HFFc6 (cell line): ENCODE results near the gene FOXN1. TPM values are rescaled to one million over a fixed set of nuclear protein-coding genes. Genes with fewer than 3 reads are reported as not detected.

Experiments used
- DNase-seq: peaks from one replicate; pipeline ENCODE4 v3.0.0-alpha.2; 2018
- H3K27ac Mint-ChIP-seq: 2 replicates; pipeline ENCODE4 v1.8.0; 2020; ENCODE audit warnings: mild to moderate bottlenecking, mixed read lengths
- H3K27me3 Mint-ChIP-seq: 2 replicates; pipeline ENCODE4 v1.8.0; 2021; ENCODE audit warnings: mild to moderate bottlenecking, moderate library complexity, mixed read lengths; ENCODE audit not compliant: insufficient read depth
- H3K36me3 Mint-ChIP-seq: 2 replicates; pipeline ENCODE4 v1.8.0; 2021; ENCODE audit warnings: low read depth, mixed read lengths
- H3K4me1 Mint-ChIP-seq: 2 replicates; pipeline ENCODE4 v1.8.0; 2020; ENCODE audit warnings: low read depth, mixed read lengths
- H3K4me3 Mint-ChIP-seq: 2 replicates; pipeline ENCODE4 v1.8.0; 2020; ENCODE audit warnings: mild to moderate bottlenecking, moderate library complexity, mixed read lengths
- H3K9me3 Mint-ChIP-seq: 2 replicates; pipeline ENCODE4 v1.8.0; 2020; ENCODE audit warnings: mild to moderate bottlenecking, mixed read lengths
- total RNA-seq, 6 experiments: library from RNA; stranded (reverse); fragmentation: NEBNext Ultra II Directional; extraction: Animal tissue kit (Norgen Biotek cat#: 25700); gene quantifications; 2 replicates in 1 of 6; 3 replicates in 5 of 6; pipeline ENCODE4 v1.2.3, GENCODE V29; 2021
- TF ChIP-seq, protein P1 (sequence below): fragments of 200-600 bp; sonication (generic); IDR thresholded peaks from 2 replicates; pipeline ENCODE4 v1.5.0; 2021; ENCODE audit warnings: antibody characterized with exemption, mild to moderate bottlenecking

The FOXN1 gene
- total RNA-seq, 6 experiments from 2014 or later = not detected

DNA sequence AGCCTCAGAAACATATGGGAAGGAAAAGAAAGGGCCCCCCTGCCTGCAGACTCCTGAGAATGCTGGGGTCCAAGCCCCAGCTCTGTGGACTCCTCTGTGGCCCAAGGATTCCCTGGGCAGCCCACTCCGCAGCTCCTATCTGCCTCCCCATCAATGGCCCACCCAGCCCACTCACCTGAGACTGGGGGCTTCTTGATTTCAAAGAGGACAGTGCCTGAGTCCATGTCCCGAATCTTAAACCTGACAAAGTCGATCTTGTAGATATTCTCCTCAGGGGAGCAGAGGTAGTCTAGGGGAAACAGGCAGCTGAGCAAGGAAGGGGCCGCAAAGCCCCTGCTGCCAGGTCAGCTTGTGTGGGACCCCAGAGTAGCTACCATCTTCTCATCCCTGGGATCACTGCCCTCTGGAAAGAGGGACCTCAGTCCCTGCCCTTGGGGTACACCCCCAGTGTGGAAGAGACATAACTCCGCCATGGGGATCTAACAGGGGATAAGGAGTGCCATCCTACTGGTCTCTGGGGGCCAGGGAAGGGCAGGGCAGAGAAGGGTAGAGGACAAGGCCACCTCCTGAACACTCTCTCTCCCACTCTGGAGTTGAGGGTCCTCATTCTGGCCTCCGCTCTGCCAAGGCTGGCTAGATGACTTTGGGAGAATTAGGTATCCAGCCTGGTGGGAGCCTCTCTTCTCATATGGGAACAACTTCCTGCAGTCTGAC, 42.4 kb downstream of the FOXN1 start:
- TF ChIP-seq, protein P1, sequence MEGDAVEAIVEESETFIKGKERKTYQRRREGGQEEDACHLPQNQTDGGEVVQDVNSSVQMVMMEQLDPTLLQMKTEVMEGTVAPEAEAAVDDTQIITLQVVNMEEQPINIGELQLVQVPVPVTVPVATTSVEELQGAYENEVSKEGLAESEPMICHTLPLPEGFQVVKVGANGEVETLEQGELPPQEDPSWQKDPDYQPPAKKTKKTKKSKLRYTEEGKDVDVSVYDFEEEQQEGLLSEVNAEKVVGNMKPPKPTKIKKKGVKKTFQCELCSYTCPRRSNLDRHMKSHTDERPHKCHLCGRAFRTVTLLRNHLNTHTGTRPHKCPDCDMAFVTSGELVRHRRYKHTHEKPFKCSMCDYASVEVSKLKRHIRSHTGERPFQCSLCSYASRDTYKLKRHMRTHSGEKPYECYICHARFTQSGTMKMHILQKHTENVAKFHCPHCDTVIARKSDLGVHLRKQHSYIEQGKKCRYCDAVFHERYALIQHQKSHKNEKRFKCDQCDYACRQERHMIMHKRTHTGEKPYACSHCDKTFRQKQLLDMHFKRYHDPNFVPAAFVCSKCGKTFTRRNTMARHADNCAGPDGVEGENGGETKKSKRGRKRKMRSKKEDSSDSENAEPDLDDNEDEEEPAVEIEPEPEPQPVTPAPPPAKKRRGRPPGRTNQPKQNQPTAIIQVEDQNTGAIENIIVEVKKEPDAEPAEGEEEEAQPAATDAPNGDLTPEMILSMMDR = peak; percentile 67
- Mint-ChIP-seq H3K27ac (no peak overlapping the region), H3K4me1 (peaks cover 42% of the 10 kb centered on the region), H3K4me3 (no peak overlapping the region), H3K36me3 (no peaks in the 10 kb centered on the region; the same call in 1 of the 2 replicates), H3K27me3 (peaks cover 1% of the 10 kb centered on the region; the same call in 1 of the 2 replicates), H3K9me3 (no peaks in the 10 kb centered on the region)
- DNase-seq = no peak

DNA sequence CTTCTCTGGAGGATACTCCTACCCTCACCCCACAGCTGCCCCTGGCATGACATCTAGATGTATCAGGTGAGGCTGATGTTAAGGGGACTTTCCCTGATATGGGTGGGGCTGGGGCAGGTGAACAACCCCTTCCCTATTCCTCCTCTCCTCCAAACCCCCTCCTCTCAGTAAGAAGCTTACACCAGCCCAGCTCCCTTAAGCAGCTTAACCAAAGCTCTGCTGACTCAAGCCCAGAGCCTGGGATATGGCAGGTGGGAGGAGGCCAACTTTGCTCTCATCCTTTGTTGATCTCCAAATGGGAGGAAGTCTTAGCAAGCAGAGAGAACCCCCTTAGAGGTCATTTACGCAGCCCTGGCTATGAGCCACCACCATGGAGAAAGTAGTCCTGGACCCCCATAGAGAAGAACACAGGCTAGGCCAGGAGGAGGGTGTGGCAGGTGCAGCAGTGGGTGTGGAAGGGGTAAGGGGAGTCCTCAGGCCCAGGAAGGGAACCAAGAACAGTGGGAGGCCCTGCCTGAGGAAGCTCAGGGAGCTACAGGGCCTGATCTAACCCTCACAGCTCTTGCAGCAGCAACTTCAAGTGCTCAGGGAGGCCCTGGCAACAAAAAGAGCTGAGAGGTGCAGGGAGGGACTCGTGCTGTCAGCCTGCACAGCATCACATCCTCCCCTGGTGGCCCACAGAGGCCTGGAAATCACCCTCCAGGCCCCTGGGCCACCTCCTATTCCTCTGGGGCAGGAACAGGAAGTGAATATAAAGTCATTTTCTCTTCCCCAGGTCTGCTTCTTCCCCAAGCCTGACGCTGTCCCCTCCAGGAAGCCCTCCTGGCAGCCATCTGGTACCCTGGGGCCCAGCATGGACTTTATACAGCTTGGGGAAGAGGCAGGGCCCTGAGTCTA, 43.3 kb downstream of the FOXN1 start:
- no peak for DNase-seq
- Mint-ChIP-seq H3K27me3 (peaks cover 1% of the 10 kb centered on the region; the same call in 1 of the 2 replicates), H3K4me1 (peaks cover 42% of the 10 kb centered on the region), H3K4me3 (no peak overlapping the region), H3K27ac (no peak overlapping the region), H3K36me3 (peaks cover 5% of the 10 kb centered on the region; the same call in 1 of the 2 replicates), H3K9me3 (no peaks in the 10 kb centered on the region)
- TF ChIP-seq, protein P1 = no peak

DNA sequence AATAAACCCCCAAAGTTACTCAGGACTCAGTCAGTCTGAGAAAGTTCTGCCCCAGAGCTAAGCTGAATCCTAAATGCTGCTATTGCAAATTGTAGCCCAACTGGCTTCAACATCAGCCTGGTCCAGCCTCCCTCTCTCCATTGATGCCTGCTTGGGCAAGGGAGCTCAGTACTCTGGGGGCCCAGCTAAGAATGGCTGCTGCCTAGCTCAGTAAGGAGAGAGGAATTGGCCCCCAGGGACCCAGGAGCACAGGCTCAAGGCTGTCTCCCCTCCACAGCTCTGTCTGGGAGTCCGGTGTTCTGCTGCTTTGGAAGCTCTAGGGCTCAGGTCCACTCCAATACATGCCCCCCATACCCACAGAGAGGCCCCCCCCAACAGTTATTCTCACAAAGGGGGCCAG, 44.7 kb downstream of the FOXN1 start:
- TF ChIP-seq, protein P1 = no peak
- Mint-ChIP-seq H3K27me3 (no peaks in the 10 kb centered on the region), H3K9me3 (no peaks in the 10 kb centered on the region), H3K27ac (no peak overlapping the region), H3K36me3 (peaks cover 9% of the 10 kb centered on the region; the same call in 1 of the 2 replicates), H3K4me3 (peak overlapping the region; percentile 91), H3K4me1 (peaks cover 37% of the 10 kb centered on the region)
- no peak for DNase-seq

DNA sequence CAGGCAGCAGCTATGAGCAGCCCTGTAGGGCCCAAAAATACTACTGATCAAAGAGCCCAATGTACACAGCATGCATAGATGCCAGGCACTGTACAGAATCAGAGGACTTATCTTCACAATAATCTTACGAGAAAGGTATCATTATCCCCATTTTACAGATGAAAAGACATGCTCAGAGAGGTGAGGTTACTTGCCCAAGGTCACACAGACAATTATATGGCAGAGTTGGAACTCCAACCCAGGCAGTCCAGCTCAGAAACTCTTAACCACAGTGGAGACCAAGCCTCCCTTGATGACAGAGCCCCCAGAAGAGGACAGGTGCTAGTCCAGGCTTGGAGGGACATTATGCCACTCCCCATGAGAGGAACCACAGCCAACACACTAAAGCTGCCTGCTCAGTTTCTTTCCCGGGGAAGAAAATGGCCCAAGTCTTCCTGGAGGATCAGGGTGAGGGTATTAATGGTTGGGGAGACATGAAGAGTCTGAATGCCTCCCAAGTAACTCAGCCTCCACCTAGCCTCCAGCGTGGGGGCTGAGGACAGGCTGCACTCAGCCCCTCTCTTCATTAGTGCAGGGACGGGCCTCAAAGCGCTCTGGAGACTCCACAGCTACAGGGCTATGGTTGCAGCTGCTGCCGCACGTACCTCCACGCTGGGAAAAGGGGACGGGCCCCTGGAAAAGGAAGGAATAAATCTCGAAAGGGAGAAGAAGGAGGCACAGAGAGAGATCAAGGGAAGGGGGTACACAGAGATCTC, 45.5 kb downstream of the FOXN1 start:
- H3K4me1 Mint-ChIP-seq = peaks cover 30% of the 10 kb centered on the region
- H3K27ac Mint-ChIP-seq = peak overlapping the region; percentile 24; the same call in 1 of the 2 replicates
- TF ChIP-seq, protein P1 = no peak
- no peak for DNase-seq
- H3K27me3 Mint-ChIP-seq = no peaks in the 10 kb centered on the region; the same call in 1 of the 2 replicates
- H3K9me3 Mint-ChIP-seq = no peaks in the 10 kb centered on the region
- peaks cover 17% of the 10 kb centered on the region for H3K36me3 Mint-ChIP-seq
- H3K4me3 Mint-ChIP-seq = peak overlapping the region; percentile 91
